IPS-NIHi7 (cell line): ENCODE results near the gene IL1R1.
A peak's percentile ranks its signal among the peaks of the same experiment; 100 is the strongest.

ENCODE experiments used
- DNase-seq: peaks from one replicate; pipeline ENCODE4 v3.0.0; 2012; ENCODE audit warnings: mixed read lengths; ENCODE audit errors: extremely low spot score

IL1R1 gene

GRCh38 chr2:102140377-102140776 is 2.2 kb upstream of the IL1R1 start:
- no peak for DNase-seq

GRCh38 chr2:102141011-102141943 is 1.3 kb upstream of the IL1R1 start:
- DNase-seq: peak; percentile 27

GRCh38 chr2:102142829-102143449 is 393 bp downstream of the IL1R1 start:
- DNase-seq: peak; percentile 18

- peak; percentile 24 for DNase-seq
Measured at GRCh38 chr2:102143450-102143985, 972 bp downstream of the IL1R1 start.

- no peak for DNase-seq
Measured at GRCh38 chr2:102144128-102144527, 1.6 kb downstream of the IL1R1 start.

GRCh38 chr2:102145107-102145506 is 2.6 kb downstream of the IL1R1 start:
- no peak for DNase-seq

GRCh38 chr2:102145934-102146333 is 3.4 kb downstream of the IL1R1 start:
- DNase-seq: no peak

GRCh38 chr2:102147935-102148334 is 5.4 kb downstream of the IL1R1 start:
- DNase-seq: no peak

- DNase-seq: no peak
Measured at GRCh38 chr2:102149243-102149642, 6.7 kb downstream of the IL1R1 start.

GRCh38 chr2:102149644-102150455 is 7.3 kb downstream of the IL1R1 start:
- DNase-seq: no peak

- DNase-seq: no peak
Measured at GRCh38 chr2:102154364-102154763, 11.8 kb downstream of the IL1R1 start.

GRCh38 chr2:102154946-102155702 is 12.6 kb downstream of the IL1R1 start:
- no peak for DNase-seq

GRCh38 chr2:102155703-102156515 is 13.4 kb downstream of the IL1R1 start:
- no peak for DNase-seq

- no peak for DNase-seq
Measured at GRCh38 chr2:102158011-102158755, 15.6 kb downstream of the IL1R1 start.

GRCh38 chr2:102159295-102159694 is 16.7 kb downstream of the IL1R1 start:
- no peak for DNase-seq

- peak; percentile 38 for DNase-seq
Measured at GRCh38 chr2:102166189-102166845, 23.8 kb downstream of the IL1R1 start.

- DNase-seq: no peak
Measured at GRCh38 chr2:102168026-102168771, 25.7 kb downstream of the IL1R1 start.

GRCh38 chr2:102171946-102172345 is 29.4 kb downstream of the IL1R1 start:
- no peak for DNase-seq
